Esophagus squamous epithelium (tissue), 5 donors: ENCODE measurements around the gene CDS2. TPM values are rescaled to one million over a fixed set of nuclear protein-coding genes. Genes with fewer than 3 reads are reported as not detected.

ENCODE experiments used
- DNase-seq: peaks from one replicate; lab custom pipeline; 2025; lab: John Stamatoyannopoulos, UW
- H3K27ac ChIP-seq, 4 donors: fragments of 200-600 bp; sonication (generic); one replicate each; pipeline ENCODE4 v1.5.1; 2016 to 2019; ENCODE audit warnings: mild to moderate bottlenecking in 1 of 4
- H3K27me3 ChIP-seq, 4 donors: fragments of 200-600 bp; sonication (generic); 1 replicate in 3 of 4; 2 replicates in 1 of 4; pipeline versions ENCODE4 v1.5.1 to v1.6.0; 2017 to 2021; ENCODE audit warnings: antibody characterized with exemption in 1 of 4
- H3K36me3 ChIP-seq, 3 donors: fragments of 200-600 bp; sonication (generic); one replicate each; pipeline ENCODE4 v1.5.1; 2016 to 2019
- H3K4me1 ChIP-seq, 3 donors: fragments of 200-600 bp; sonication (generic); one replicate each; pipeline ENCODE4 v1.5.1; 2017 to 2019
- H3K4me3 ChIP-seq, 4 donors: fragments of 200-600 bp; sonication (generic); 1 replicate in 3 of 4; 2 replicates in 1 of 4; pipeline ENCODE4 v1.5.1; 2016 to 2019; ENCODE audit warnings: mild to moderate bottlenecking in 2 of 4, moderate library complexity in 1 of 4
- H3K9me3 ChIP-seq, 3 donors: fragments of 200-600 bp; sonication (generic); one replicate each; pipeline ENCODE4 v1.5.1; 2016 to 2019
- POLR2A ChIP-seq, 4 donors: fragments of 450-650 bp; IDR thresholded peaks; one replicate each; pipeline ENCODE4 v1.6.1; 2017; ENCODE audit warnings: antibody characterized with exemption in 4 of 4, mild to moderate bottlenecking in 4 of 4, moderate library complexity in 3 of 4
- WGBS, 2 donors: methylation state at CpG; one replicate each; pipeline ENCODE4 v1.1.5; 2018; 5-methylcytosine and 5-hydroxymethylcytosine counted together
- intact Hi-C: fragments of 100-400 bp; cut with DNase I; formaldehyde crosslinking; loops from one replicate; pipeline ENCODE4 v1.15.0; 2022
- total RNA-seq, 4 donors: library from RNA; depleted of rRNA; stranded (reverse); fragments of >200 nt; gene quantifications; one replicate each; pipeline ENCODE4 v1.1.0, GENCODE V29; 2016
- TF ChIP-seq, protein P1 (sequence below), 6 experiments: fragments of 450-650 bp in 4 of 6; fragments of 200-600 bp in 2 of 6; sonication (generic) in 2 of 6; IDR thresholded peaks; one replicate each; pipeline ENCODE4 v1.5.1; 2016 to 2019; ENCODE audit warnings: antibody characterized with exemption in 6 of 6, mild to moderate bottlenecking in 4 of 6, moderate library complexity in 4 of 6
- donor health status: DM: yes; HTN: yes; CAD: no.

The CDS2 gene
- total RNA-seq, 4 donors from 2014 or later = 13.7 to 25.7 (median 14.5) TPM

DNA sequence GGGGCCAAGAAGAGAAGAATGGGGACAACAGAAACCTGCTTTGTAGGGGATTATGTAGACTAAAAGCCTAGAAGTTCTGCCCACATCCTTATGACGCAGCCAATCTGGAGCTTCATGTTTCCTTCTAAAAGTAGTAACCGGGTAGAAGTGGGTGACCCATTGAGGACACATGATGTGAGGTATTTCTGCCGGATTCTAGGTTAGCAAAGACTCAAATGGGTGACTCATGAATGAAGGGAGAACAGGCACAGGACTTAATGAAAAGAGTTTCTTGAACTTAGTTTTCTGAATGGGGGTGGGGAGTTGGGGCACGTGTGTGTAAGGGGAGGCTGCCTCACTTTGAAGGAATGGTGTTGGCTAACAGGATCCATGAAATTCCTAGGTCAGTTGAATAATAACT, 68.8 kb downstream of the CDS2 start:
- Histone ChIP-seq H3K27me3 (no peaks in the 10 kb centered on the region), H3K36me3 (peaks cover 0 to 74% (median 1%) of the 10 kb centered on the region in 3 donors), H3K9me3 (no peaks in the 10 kb centered on the region), H3K4me3 (no peak overlapping the region), H3K4me1 (peaks cover 5 to 28% (median 8%) of the 10 kb centered on the region in 3 donors), H3K27ac (peak overlapping the region in 1 of 4 donors; percentile 26)
- DNase-seq = no peak
- TF ChIP-seq POLR2A (IDR thresholded peaks at IDR 0.05) = no peak
- TF ChIP-seq, protein P1, sequence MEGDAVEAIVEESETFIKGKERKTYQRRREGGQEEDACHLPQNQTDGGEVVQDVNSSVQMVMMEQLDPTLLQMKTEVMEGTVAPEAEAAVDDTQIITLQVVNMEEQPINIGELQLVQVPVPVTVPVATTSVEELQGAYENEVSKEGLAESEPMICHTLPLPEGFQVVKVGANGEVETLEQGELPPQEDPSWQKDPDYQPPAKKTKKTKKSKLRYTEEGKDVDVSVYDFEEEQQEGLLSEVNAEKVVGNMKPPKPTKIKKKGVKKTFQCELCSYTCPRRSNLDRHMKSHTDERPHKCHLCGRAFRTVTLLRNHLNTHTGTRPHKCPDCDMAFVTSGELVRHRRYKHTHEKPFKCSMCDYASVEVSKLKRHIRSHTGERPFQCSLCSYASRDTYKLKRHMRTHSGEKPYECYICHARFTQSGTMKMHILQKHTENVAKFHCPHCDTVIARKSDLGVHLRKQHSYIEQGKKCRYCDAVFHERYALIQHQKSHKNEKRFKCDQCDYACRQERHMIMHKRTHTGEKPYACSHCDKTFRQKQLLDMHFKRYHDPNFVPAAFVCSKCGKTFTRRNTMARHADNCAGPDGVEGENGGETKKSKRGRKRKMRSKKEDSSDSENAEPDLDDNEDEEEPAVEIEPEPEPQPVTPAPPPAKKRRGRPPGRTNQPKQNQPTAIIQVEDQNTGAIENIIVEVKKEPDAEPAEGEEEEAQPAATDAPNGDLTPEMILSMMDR (IDR thresholded peaks at IDR 0.05) = no peak
- intact Hi-C loops = no loop called here
- 37 to 76% methylated on average over 4 of the region's 4 CpGs for WGBS, 2 donors

- Histone ChIP-seq H3K9me3 (no peaks in the 10 kb centered on the region), H3K36me3 (peaks cover 0 to 69% (median 0%) of the 10 kb centered on the region in 3 donors), H3K27ac (peak overlapping the region in 1 of 4 donors; percentile 26), H3K4me3 (no peak overlapping the region), H3K27me3 (no peaks in the 10 kb centered on the region), H3K4me1 (peaks cover 5 to 28% (median 8%) of the 10 kb centered on the region in 3 donors)
- TF ChIP-seq, protein P1 (IDR thresholded peaks at IDR 0.05) = no peak
- no peak for TF ChIP-seq POLR2A (IDR thresholded peaks at IDR 0.05)
- DNase-seq = no peak
- WGBS, 2 donors = 83 to 87% methylated on average over 3 to 4 of the region's 4 CpGs
- intact Hi-C loops = no loop called here
Observed at GRCh38 chr20:5196149-5196548, 69.3 kb downstream of the CDS2 start.

DNA sequence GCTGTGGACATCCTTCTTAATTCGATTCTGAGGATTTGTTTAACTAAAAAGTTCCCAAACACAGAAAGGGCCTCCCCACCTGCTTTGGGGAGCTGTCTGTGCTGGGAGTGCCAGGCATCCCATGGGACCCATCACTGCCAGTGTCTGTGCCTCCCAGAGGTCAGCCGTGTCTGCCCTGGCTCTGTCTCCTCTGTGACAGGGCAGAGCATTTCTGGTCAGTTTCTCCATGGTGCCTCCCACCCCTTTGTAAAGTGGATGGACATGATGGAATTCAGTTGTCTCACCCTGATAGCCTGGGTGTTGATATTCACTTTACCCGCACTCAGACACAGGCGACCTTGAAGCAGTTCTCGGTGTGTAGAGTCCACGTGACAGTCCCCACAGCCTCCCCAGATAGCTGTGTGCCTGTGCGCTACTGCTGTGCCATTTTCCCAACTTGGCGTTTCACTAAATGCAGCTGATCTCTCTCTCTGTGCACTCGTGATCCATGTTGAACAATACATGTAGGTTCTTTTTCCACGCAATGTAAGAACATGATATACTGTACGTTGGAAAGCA, 70.5 kb downstream of the CDS2 start:
- H3K9me3 ChIP-seq = no peaks in the 10 kb centered on the region
- no peak overlapping the region for H3K4me3 ChIP-seq
- no peak for DNase-seq
- H3K36me3 ChIP-seq = peaks cover 0 to 61% (median 0%) of the 10 kb centered on the region in 3 donors
- peaks cover 0 to 18% (median 0%) of the 10 kb centered on the region in 3 donors for H3K4me1 ChIP-seq
- TF ChIP-seq POLR2A (IDR thresholded peaks at IDR 0.05) = no peak
- TF ChIP-seq, protein P1 (IDR thresholded peaks at IDR 0.05) = no peak
- intact Hi-C loops = no loop called here
- no peaks in the 10 kb centered on the region for H3K27me3 ChIP-seq
- no peak overlapping the region for H3K27ac ChIP-seq
- WGBS, 2 donors = 75 to 83% methylated on average over 10 to 11 of the region's 11 CpGs

DNA sequence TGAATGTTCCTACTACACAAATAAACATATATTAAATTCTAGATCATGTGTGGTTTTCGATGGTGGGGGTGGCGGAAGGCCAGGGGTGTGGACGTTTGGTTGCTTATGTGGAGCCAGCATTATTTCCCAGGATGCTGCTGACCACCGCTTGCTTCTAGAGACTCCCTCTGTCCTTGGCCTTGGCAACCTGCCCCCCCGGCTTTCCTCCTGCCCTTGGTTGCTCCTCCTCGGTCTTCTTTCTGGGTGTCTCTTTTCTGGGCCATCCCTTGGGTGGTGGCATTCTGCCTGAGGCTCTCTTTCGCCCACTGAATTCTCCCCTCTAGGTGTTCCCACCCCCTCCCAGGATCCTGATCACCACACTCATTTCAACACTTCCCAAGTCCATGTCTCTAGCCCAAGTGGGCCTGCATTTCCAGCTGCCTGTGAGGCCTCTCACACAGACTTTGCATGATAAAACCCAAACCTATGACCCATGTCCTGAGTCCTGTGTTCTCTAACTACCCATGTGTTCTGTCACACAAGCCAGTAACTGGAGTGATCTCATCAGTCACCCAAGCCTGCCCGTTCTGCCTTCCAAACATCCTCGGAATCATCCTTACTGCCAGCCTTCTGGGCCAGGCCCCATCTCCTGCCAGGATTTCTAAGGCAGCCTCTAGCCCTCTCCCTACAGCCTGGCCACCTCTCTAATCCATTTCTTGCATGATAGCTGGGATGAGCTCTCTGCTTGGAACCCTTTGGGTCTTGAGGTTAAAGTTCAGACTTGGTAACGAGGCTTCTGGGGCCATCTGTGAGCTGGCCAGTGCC, 71.2 kb downstream of the CDS2 start:
- 80 to 84% methylated on average over 10 of the region's 10 CpGs for WGBS, 2 donors
- peaks cover 0 to 12% (median 0%) of the 10 kb centered on the region in 3 donors for H3K4me1 ChIP-seq
- intact Hi-C loops = no loop called here
- H3K27me3 ChIP-seq = no peaks in the 10 kb centered on the region
- no peak for DNase-seq
- no peaks in the 10 kb centered on the region for H3K9me3 ChIP-seq
- no peak overlapping the region for H3K27ac ChIP-seq
- H3K4me3 ChIP-seq = no peak overlapping the region
- no peak for TF ChIP-seq POLR2A (IDR thresholded peaks at IDR 0.05)
- TF ChIP-seq, protein P1 (IDR thresholded peaks at IDR 0.05) = no peak
- H3K36me3 ChIP-seq = peaks cover 0 to 56% (median 0%) of the 10 kb centered on the region in 3 donors

GRCh38 chr20:5198651-5198924, 71.8 kb downstream of the CDS2 start:
- 88 to 91% methylated on average over 8 of the region's 8 CpGs for WGBS, 2 donors
- DNase-seq = no peak
- intact Hi-C loops = no loop called here

More at GRCh38 chr20:5198651-5198924, 71.8 kb downstream of the CDS2 start:
- TF ChIP-seq POLR2A (IDR thresholded peaks at IDR 0.05) = no peak
- TF ChIP-seq, protein P1 (IDR thresholded peaks at IDR 0.05) = no peak
- Histone ChIP-seq H3K4me3 (no peak overlapping the region), H3K36me3 (peaks cover 0 to 53% (median 0%) of the 10 kb centered on the region in 3 donors), H3K27ac (no peak overlapping the region), H3K9me3 (no peaks in the 10 kb centered on the region), H3K4me1 (peaks cover 0 to 12% (median 0%) of the 10 kb centered on the region in 3 donors), H3K27me3 (no peaks in the 10 kb centered on the region)
